GM18909 (cell line): ENCODE results near the gene SULT2B1.
"Not testable (repeated sequence)": the region's sequence is repeated elsewhere in the genome, so short reads cannot be mapped to it uniquely, and the experiment has no call there.

Experiments used
- ATAC-seq: cut with Tn5 transposase; IDR thresholded peaks from one replicate; pipeline ENCODE4 v1.9.1; 2021; ENCODE audit warnings: mild to moderate bottlenecking; ENCODE audit not compliant: unreplicated experiment, poor library complexity

The SULT2B1 gene

GRCh38 chr19:48524732-48525131 is 27.2 kb upstream of the SULT2B1 start:
- no peak for ATAC-seq

GRCh38 chr19:48529156-48529555 is 22.8 kb upstream of the SULT2B1 start:
- ATAC-seq: no peak

DNA sequence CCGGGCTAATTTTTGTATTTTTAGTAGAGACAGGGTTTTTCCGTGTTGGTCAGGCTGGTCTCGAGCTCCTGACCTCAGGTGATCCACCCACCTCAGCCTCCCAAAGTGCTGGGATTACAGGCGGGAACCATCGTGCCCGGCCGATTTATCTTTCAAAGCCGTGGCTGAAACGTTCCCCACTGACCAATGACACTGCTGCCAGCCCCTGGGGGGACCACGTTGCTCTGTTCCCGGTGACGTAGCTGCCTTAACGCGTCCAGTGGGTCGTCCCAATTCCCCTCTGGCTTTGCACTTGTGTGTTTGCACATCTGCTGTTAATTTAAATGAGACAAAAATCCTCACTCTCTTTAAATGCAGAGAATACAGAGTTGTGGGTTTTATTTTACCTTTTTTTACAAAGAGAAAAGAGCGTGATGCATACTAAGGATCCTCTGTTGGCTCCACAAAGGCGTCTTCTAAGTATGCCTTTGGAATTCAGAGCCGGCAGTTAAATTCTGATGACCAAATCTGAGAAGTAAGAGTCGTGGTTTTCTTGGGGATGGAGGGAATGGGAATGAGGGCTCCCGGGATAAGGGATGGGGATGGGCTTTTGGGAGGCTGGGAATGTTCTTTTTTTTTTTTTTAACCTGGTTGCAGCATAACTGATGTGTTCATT is 21.8 kb upstream of the SULT2B1 start:
- no peak for ATAC-seq

- ATAC-seq: no peak
These were observed 21.2 kb upstream of the SULT2B1 start for GRCh38 chr19:48530770-48531169.

GRCh38 chr19:48533770-48534169 is 18.2 kb upstream of the SULT2B1 start:
- no peak for ATAC-seq

DNA sequence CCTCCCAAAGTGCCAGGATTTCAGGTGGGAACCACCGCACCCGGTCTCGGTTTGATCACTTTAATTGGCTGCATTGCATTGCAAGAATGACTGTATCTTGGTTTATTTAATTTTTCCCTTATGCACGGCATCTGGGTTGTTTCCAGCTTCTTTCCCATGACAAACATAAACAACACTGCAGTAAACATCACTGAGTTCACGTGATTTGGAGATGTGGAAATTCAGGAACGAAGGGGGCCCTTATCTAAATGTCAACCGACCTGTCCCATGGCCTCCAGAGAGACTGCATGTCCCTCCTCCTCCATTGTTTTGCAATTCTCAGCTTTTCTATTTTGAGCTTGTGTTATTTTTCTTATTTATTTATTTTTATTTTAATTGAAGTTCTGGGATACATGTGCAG is 14.4 kb upstream of the SULT2B1 start:
- ATAC-seq: no peak

- ATAC-seq: not testable (repeated sequence)
These were observed 13.9 kb upstream of the SULT2B1 start for GRCh38 chr19:48538057-48538456.

GRCh38 chr19:48539503-48540096 is 12.4 kb upstream of the SULT2B1 start:
- ATAC-seq: no peak

- ATAC-seq: no peak
These were observed 11.9 kb upstream of the SULT2B1 start for GRCh38 chr19:48540110-48540509.

DNA sequence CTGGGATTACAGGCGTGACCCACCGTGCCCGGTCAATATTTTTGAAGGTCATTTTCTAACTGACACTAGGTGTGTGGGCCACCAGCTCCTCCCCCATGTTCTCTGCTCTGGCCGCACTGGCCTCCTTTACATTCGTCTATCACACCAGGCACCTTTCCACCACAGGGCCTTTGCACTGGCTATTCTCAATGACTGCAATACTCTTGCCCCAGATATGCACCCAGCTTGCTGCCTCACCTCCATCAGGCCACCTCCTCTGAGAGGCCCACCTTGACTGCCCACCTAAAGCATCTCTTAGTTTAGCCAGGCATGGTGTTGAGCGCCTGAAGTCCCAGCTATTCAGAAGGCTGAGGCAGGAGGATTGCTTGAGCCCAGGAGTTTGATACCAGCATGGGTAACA is 10.2 kb upstream of the SULT2B1 start:
- no peak for ATAC-seq

GRCh38 chr19:48543121-48543710 is 8.8 kb upstream of the SULT2B1 start:
- no peak for ATAC-seq

- ATAC-seq: no peak
These were observed 6.9 kb upstream of the SULT2B1 start for GRCh38 chr19:48544856-48545750.

DNA sequence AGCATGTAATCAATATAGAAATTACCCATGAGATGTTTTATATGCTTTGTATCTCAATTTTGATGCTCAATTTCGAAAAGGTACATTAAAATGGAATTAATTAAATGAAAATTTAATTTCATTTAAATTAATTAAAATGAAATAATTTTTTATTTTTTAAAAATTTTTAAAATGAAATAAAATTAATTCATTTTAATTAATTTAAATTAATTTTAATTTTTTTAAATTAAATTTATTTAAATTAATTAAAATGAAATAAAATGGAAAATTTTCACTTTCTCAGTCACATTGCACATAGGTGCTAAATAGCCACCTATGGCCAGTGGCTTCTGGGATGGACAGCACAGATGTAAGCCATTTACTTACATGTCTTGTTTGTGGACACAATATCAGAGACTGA is 4.2 kb upstream of the SULT2B1 start:
- no peak for ATAC-seq

GRCh38 chr19:48548253-48548911 is 3.6 kb upstream of the SULT2B1 start:
- ATAC-seq: no peak

- no peak for ATAC-seq
These were observed 2.6 kb upstream of the SULT2B1 start for GRCh38 chr19:48549380-48549779.

- ATAC-seq: no peak
These were observed 692 bp downstream of the SULT2B1 start for GRCh38 chr19:48552406-48553322.

GRCh38 chr19:48553676-48554384 is 1.9 kb downstream of the SULT2B1 start:
- ATAC-seq: no peak

DNA sequence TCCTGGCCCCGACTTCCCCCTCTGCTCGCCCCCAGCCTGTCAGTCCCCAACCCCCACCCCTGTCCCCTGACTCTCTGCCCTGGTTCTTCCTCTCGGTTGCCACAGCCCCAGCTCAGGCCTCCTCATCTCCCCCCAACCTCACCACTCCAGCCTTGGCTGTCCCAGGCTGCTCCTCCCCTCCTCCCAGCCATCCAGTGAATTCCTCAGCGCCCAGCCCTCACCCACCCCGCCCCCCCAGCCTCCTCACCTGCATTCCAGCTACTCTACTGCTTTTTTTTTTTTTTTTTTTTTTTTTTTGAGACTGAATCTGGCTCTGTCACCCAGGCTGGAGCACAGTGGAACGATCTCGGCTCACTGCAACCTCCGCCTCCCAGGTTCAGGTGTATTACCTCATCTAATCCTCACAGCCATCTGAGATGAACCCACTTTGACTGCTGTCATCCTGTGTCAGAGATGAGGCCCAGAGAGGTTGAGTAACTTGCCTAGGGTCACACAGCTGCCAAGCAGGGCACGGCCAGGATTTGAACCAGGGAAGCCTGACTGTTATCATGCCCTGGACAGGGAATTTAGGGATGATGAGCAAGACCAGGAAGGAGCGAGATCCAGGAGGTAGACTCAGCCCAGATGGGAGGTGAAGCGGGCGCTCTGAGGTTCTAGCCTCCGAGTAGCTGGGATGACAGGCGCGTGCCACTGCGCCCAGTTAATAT is 2.6 kb downstream of the SULT2B1 start:
- ATAC-seq: no peak
